Measurements from ENCODE around the gene PLAAT5. TPM values are rescaled to one million over a fixed set of nuclear protein-coding genes. Genes with fewer than 3 reads are reported as not detected.

Gene PLAAT5
- total RNA-seq, 2 donors from 2014 or later = 0.11 TPM; not detected in 1

- Mint-ChIP-seq H3K27ac (no peak overlapping the region), H3K36me3 (ENCODE audit: low read depth) (no peaks in the 10 kb centered on the region), H3K9me3 (peaks cover 5% of the 10 kb centered on the region), H3K27me3 (no peaks in the 10 kb centered on the region), H3K4me3 (no peak overlapping the region), H3K4me1 (no peaks in the 10 kb centered on the region)
- no peak for ATAC-seq (replicated peaks)
Measured at GRCh38 chr11:63504933-63505586, 14.1 kb upstream of the PLAAT5 start.

GRCh38 chr11:63504054-63504453 is 13.1 kb upstream of the PLAAT5 start:
- Mint-ChIP-seq H3K27ac (no peak overlapping the region), H3K9me3 (peaks cover 6% of the 10 kb centered on the region), H3K4me1 (no peaks in the 10 kb centered on the region), H3K4me3 (no peak overlapping the region), H3K27me3 (no peaks in the 10 kb centered on the region), H3K36me3 (ENCODE audit: low read depth) (no peaks in the 10 kb centered on the region)
- no peak for ATAC-seq (replicated peaks)

- H3K9me3 Mint-ChIP-seq = peaks cover 6% of the 10 kb centered on the region
- no peak overlapping the region for H3K27ac Mint-ChIP-seq
- no peaks in the 10 kb centered on the region for H3K36me3 Mint-ChIP-seq (ENCODE audit: low read depth)
- H3K27me3 Mint-ChIP-seq = no peaks in the 10 kb centered on the region
- H3K4me3 Mint-ChIP-seq = no peak overlapping the region
- no peak for ATAC-seq (replicated peaks)
- no peaks in the 10 kb centered on the region for H3K4me1 Mint-ChIP-seq
Measured at GRCh38 chr11:63503492-63503891, 12.5 kb upstream of the PLAAT5 start.

- no peaks in the 10 kb centered on the region for H3K4me1 Mint-ChIP-seq
- H3K36me3 Mint-ChIP-seq (ENCODE audit: low read depth) = no peaks in the 10 kb centered on the region
- H3K27ac Mint-ChIP-seq = no peak overlapping the region
- H3K27me3 Mint-ChIP-seq = peaks cover 5% of the 10 kb centered on the region
- no peak for ATAC-seq (replicated peaks)
- no peak overlapping the region for H3K4me3 Mint-ChIP-seq
- H3K9me3 Mint-ChIP-seq = peaks cover 6% of the 10 kb centered on the region
Measured at GRCh38 chr11:63502252-63502820, 11.4 kb upstream of the PLAAT5 start.

GRCh38 chr11:63501236-63501635 is 10.3 kb upstream of the PLAAT5 start:
- ATAC-seq (replicated peaks) = no peak
- peaks cover 6% of the 10 kb centered on the region for H3K9me3 Mint-ChIP-seq
- H3K4me1 Mint-ChIP-seq = no peaks in the 10 kb centered on the region
- no peak overlapping the region for H3K27ac Mint-ChIP-seq
- H3K27me3 Mint-ChIP-seq = peaks cover 11% of the 10 kb centered on the region
- no peak overlapping the region for H3K4me3 Mint-ChIP-seq
- H3K36me3 Mint-ChIP-seq (ENCODE audit: low read depth) = no peaks in the 10 kb centered on the region

GRCh38 chr11:63499874-63500273 is 8.9 kb upstream of the PLAAT5 start:
- H3K36me3 Mint-ChIP-seq (ENCODE audit: low read depth) = no peaks in the 10 kb centered on the region
- no peak overlapping the region for H3K4me3 Mint-ChIP-seq
- H3K9me3 Mint-ChIP-seq = peaks cover 6% of the 10 kb centered on the region
- no peak overlapping the region for H3K27ac Mint-ChIP-seq
- H3K27me3 Mint-ChIP-seq = peaks cover 12% of the 10 kb centered on the region
- ATAC-seq (replicated peaks) = no peak
- H3K4me1 Mint-ChIP-seq = no peaks in the 10 kb centered on the region

- no peaks in the 10 kb centered on the region for H3K4me1 Mint-ChIP-seq
- H3K27me3 Mint-ChIP-seq = peaks cover 49% of the 10 kb centered on the region
- H3K4me3 Mint-ChIP-seq = no peak overlapping the region
- H3K36me3 Mint-ChIP-seq (ENCODE audit: low read depth) = no peaks in the 10 kb centered on the region
- no peaks in the 10 kb centered on the region for H3K9me3 Mint-ChIP-seq
- H3K27ac Mint-ChIP-seq = no peak overlapping the region
- ATAC-seq (replicated peaks) = no peak
Measured at GRCh38 chr11:63494975-63495374, 4.0 kb upstream of the PLAAT5 start.

GRCh38 chr11:63493127-63493526 is 2.2 kb upstream of the PLAAT5 start:
- H3K27me3 Mint-ChIP-seq = peaks cover 53% of the 10 kb centered on the region
- H3K4me3 Mint-ChIP-seq = no peak overlapping the region
- no peaks in the 10 kb centered on the region for H3K36me3 Mint-ChIP-seq (ENCODE audit: low read depth)
- H3K27ac Mint-ChIP-seq = no peak overlapping the region
- no peak for ATAC-seq (replicated peaks)
- H3K9me3 Mint-ChIP-seq = no peaks in the 10 kb centered on the region
- no peaks in the 10 kb centered on the region for H3K4me1 Mint-ChIP-seq

- Mint-ChIP-seq H3K36me3 (ENCODE audit: low read depth) (no peaks in the 10 kb centered on the region), H3K9me3 (no peaks in the 10 kb centered on the region), H3K27me3 (peaks cover 47% of the 10 kb centered on the region), H3K4me1 (no peaks in the 10 kb centered on the region), H3K4me3 (peak overlapping the region; percentile 61), H3K27ac (no peak overlapping the region)
- ATAC-seq (replicated peaks) = no peak
Measured at GRCh38 chr11:63492441-63492840, 1.5 kb upstream of the PLAAT5 start.

GRCh38 chr11:63491636-63492372 is 837 bp upstream of the PLAAT5 start:
- ATAC-seq (replicated peaks) = peak; percentile 38
- Mint-ChIP-seq H3K27me3 (peaks cover 44% of the 10 kb centered on the region), H3K4me1 (no peaks in the 10 kb centered on the region), H3K9me3 (no peaks in the 10 kb centered on the region), H3K4me3 (peak overlapping the region; percentile 61), H3K36me3 (ENCODE audit: low read depth) (no peaks in the 10 kb centered on the region), H3K27ac (no peak overlapping the region)

GRCh38 chr11:63491240-63491587 is 247 bp upstream of the PLAAT5 start:
- Mint-ChIP-seq H3K9me3 (no peaks in the 10 kb centered on the region), H3K4me1 (no peaks in the 10 kb centered on the region), H3K27ac (no peak overlapping the region), H3K36me3 (ENCODE audit: low read depth) (no peaks in the 10 kb centered on the region), H3K4me3 (peak overlapping the region; percentile 61), H3K27me3 (peaks cover 42% of the 10 kb centered on the region)
- no peak for ATAC-seq (replicated peaks)

- no peaks in the 10 kb centered on the region for H3K4me1 Mint-ChIP-seq
- no peak for ATAC-seq (replicated peaks)
- no peak overlapping the region for H3K27ac Mint-ChIP-seq
- no peaks in the 10 kb centered on the region for H3K9me3 Mint-ChIP-seq
- H3K27me3 Mint-ChIP-seq = peaks cover 40% of the 10 kb centered on the region
- H3K36me3 Mint-ChIP-seq (ENCODE audit: low read depth) = no peaks in the 10 kb centered on the region
- H3K4me3 Mint-ChIP-seq = no peak overlapping the region
Measured at GRCh38 chr11:63489879-63490278, 1.1 kb downstream of the PLAAT5 start.

GRCh38 chr11:63488789-63489188 is 2.2 kb downstream of the PLAAT5 start:
- H3K9me3 Mint-ChIP-seq = no peaks in the 10 kb centered on the region
- no peak overlapping the region for H3K4me3 Mint-ChIP-seq
- peaks cover 33% of the 10 kb centered on the region for H3K27me3 Mint-ChIP-seq
- no peak for ATAC-seq (replicated peaks)
- H3K27ac Mint-ChIP-seq = no peak overlapping the region
- H3K4me1 Mint-ChIP-seq = no peaks in the 10 kb centered on the region
- H3K36me3 Mint-ChIP-seq (ENCODE audit: low read depth) = no peaks in the 10 kb centered on the region

GRCh38 chr11:63485777-63486176 is 5.2 kb downstream of the PLAAT5 start:
- no peak overlapping the region for H3K4me3 Mint-ChIP-seq
- H3K27ac Mint-ChIP-seq = no peak overlapping the region
- no peaks in the 10 kb centered on the region for H3K36me3 Mint-ChIP-seq (ENCODE audit: low read depth)
- H3K27me3 Mint-ChIP-seq = peaks cover 16% of the 10 kb centered on the region
- H3K9me3 Mint-ChIP-seq = no peaks in the 10 kb centered on the region
- ATAC-seq (replicated peaks) = no peak
- H3K4me1 Mint-ChIP-seq = no peaks in the 10 kb centered on the region

GRCh38 chr11:63480039-63480438 is 10.9 kb downstream of the PLAAT5 start:
- no peak overlapping the region for H3K4me3 Mint-ChIP-seq
- H3K9me3 Mint-ChIP-seq = peaks cover 6% of the 10 kb centered on the region
- H3K4me1 Mint-ChIP-seq = no peaks in the 10 kb centered on the region

More at GRCh38 chr11:63480039-63480438, 10.9 kb downstream of the PLAAT5 start:
- Mint-ChIP-seq H3K27ac (no peak overlapping the region), H3K27me3 (peaks cover 12% of the 10 kb centered on the region), H3K36me3 (ENCODE audit: low read depth) (no peaks in the 10 kb centered on the region)
- ATAC-seq (replicated peaks) = no peak
